DMS53 treated with DMSO at 0.1 percent for 48 hours (cell line): ENCODE data around the gene ZDHHC18.

ENCODE experiments used
- DNase-seq: peaks from one replicate; lab custom pipeline; 2025; ENCODE audit not compliant: unreplicated experiment; lab: John Stamatoyannopoulos, UW

The ZDHHC18 gene

GRCh38 chr1:26826261-26827105 is at the start of gene ZDHHC18:
Gene ZDHHC18, plus strand, starts transcription at chr1:26826688. Its CDS starts 117 bp downstream, at chr1:26826805.
- DNase-seq = peak; percentile 43

- no peak for DNase-seq
Measured at GRCh38 chr1:26779098-26779668, 47.3 kb upstream of the ZDHHC18 start.

GRCh38 chr1:26780344-26780957 is 46.0 kb upstream of the ZDHHC18 start:
- no peak for DNase-seq

GRCh38 chr1:26781206-26781825 is 45.2 kb upstream of the ZDHHC18 start:
- DNase-seq = no peak

GRCh38 chr1:26782521-26783212 is 43.8 kb upstream of the ZDHHC18 start:
- no peak for DNase-seq

- DNase-seq = no peak
Measured at GRCh38 chr1:26783646-26784022, 42.9 kb upstream of the ZDHHC18 start.

GRCh38 chr1:26784023-26784871 is 42.2 kb upstream of the ZDHHC18 start:
- DNase-seq = no peak

- no peak for DNase-seq
Measured at GRCh38 chr1:26784886-26785285, 41.6 kb upstream of the ZDHHC18 start.

GRCh38 chr1:26785611-26786436 is 40.7 kb upstream of the ZDHHC18 start:
- DNase-seq = peak; percentile 34

GRCh38 chr1:26786437-26787380 is 39.8 kb upstream of the ZDHHC18 start:
- DNase-seq = peak; percentile 28

- peak; percentile 73 for DNase-seq
Measured at GRCh38 chr1:26787381-26787705, 39.1 kb upstream of the ZDHHC18 start.

- DNase-seq = peak; percentile 73
Measured at GRCh38 chr1:26787706-26788514, 38.6 kb upstream of the ZDHHC18 start, which contains the start of gene PIGV. Gene PIGV, plus strand, starts transcription at chr1:26787950. Its CDS starts 2,866 bp downstream, at chr1:26790816.

GRCh38 chr1:26788515-26788785 is 38.0 kb upstream of the ZDHHC18 start:
- no peak for DNase-seq

GRCh38 chr1:26788836-26789611 is 37.5 kb upstream of the ZDHHC18 start:
- peak; percentile 72 for DNase-seq

- no peak for DNase-seq
Measured at GRCh38 chr1:26789612-26789865, 36.9 kb upstream of the ZDHHC18 start.

- DNase-seq = no peak
Measured at GRCh38 chr1:26789931-26790330, 36.6 kb upstream of the ZDHHC18 start.

GRCh38 chr1:26790551-26790953 is 35.9 kb upstream of the ZDHHC18 start:
- DNase-seq = no peak
